OCI-LY1 (cell line): ENCODE results near the gene AKAP9.

ENCODE experiments used
- EZH2 ChIP-seq: fragments of 200-600 bp; sonication (generic), shearing (Covaris generic); IDR thresholded peaks from 2 replicates; pipeline ENCODE4 v1.8.0; 2017; ENCODE audit warnings: borderline replicate concordance, mixed run types, mild to moderate bottlenecking, antibody characterized with exemption, low read length, moderate library complexity, mixed read lengths
- TF ChIP-seq, protein P1 (sequence below): fragments of 200-600 bp; sonication (generic), shearing (Covaris generic); IDR thresholded peaks from 2 replicates; pipeline ENCODE4 v1.5.1; 2017; ENCODE audit warnings: mild to moderate bottlenecking, antibody characterized with exemption, low read length, moderate library complexity, mixed read lengths

DNA sequence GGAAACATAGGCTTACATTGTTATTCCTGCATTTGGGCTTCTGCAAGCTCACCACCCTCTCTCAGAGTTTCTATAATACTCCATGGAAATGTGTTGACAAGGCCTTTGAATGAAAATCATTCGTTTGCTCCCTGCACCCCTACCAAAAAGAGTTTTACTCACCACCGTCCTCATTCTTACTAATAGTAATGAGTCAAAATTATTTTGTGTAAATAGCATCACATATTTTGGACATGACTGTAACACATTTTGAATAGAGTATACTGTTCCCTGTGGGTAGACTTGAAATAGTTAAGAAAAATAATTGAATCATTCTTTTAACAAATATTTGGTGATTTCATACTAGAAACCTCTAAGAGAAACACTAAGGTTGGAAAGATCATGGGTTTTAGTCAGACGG, 84.6 kb downstream of the AKAP9 start:
- TF ChIP-seq, protein P1, sequence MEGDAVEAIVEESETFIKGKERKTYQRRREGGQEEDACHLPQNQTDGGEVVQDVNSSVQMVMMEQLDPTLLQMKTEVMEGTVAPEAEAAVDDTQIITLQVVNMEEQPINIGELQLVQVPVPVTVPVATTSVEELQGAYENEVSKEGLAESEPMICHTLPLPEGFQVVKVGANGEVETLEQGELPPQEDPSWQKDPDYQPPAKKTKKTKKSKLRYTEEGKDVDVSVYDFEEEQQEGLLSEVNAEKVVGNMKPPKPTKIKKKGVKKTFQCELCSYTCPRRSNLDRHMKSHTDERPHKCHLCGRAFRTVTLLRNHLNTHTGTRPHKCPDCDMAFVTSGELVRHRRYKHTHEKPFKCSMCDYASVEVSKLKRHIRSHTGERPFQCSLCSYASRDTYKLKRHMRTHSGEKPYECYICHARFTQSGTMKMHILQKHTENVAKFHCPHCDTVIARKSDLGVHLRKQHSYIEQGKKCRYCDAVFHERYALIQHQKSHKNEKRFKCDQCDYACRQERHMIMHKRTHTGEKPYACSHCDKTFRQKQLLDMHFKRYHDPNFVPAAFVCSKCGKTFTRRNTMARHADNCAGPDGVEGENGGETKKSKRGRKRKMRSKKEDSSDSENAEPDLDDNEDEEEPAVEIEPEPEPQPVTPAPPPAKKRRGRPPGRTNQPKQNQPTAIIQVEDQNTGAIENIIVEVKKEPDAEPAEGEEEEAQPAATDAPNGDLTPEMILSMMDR, result no peak
- TF ChIP-seq EZH2, result no peak
